GM19452 (cell line): Measurements from ENCODE around the gene ERICH6.

ENCODE experiments used
- ATAC-seq: cut with Tn5 transposase; IDR thresholded peaks from one replicate; pipeline ENCODE4 v1.9.1; 2021; ENCODE audit not compliant: unreplicated experiment

Gene ERICH6

GRCh38 chr3:150613709-150614480, 89.8 kb downstream of the ERICH6 start:
- no peak for ATAC-seq

DNA sequence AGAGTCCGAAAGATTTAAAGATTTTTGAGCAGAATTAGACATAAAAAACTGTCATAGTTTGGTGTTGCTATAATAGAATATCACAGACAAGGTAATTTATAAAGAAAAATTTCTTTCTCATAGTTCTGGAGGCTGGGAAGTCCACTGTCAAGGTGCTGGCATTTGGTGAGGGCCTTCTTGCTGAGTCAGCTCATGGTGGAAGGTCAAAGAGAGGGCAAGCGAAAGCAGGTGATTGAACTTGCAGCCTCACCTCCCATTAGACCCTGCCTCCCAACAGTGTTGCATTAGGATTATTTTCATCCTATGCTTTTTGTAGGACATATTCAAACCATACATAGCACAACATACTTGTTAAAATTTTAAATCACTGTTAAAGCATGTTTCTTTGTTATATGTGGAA, 90.7 kb downstream of the ERICH6 start:
- ATAC-seq = no peak

DNA sequence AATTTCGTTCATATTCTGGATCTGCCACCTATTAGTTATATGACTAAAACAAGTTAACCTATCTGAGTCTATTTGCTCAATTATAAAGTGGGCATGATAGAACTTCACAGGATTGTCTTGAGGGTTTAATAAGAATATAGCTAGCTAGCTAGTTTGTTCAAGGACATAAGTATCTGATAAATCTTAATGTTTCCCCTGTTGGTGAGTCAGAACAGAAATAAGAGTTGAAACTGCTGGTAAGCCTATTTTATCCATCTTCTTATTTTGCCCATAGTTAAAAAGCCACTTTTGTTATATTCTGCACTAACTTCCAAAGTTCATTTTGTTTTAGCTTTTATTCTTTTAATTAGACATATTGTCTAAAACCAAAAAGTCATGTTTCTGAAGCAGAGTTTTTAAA, 91.2 kb downstream of the ERICH6 start:
- no peak for ATAC-seq

GRCh38 chr3:150611666-150612065, 92.1 kb downstream of the ERICH6 start:
- no peak for ATAC-seq

DNA sequence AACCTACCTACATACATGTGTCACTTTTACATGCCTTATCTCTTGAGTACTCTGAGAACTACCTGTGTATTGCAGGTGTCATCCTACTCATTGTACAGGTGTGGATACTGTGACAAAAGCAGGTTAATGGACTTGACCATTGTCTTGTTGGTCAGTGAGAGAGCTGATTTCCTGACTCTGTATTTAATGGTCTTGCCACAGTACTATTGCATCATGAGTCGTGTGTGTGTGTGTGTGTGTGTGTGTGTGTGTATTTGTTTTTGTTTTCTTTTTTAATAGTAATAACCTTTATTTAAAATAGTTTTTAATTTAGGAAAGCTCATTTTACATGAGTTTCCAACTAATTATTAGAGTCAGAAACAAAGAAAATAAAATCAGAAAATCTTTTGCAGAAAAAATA, 92.9 kb downstream of the ERICH6 start:
- ATAC-seq = no peak

GRCh38 chr3:150609988-150610387, 93.7 kb downstream of the ERICH6 start:
- no peak for ATAC-seq
